Cortex of kidney (tissue), 1 donor: ENCODE data around the gene ATP6V0D1.

Experiments used
- DNase-seq: peaks from one replicate; lab custom pipeline; 2025; lab: John Stamatoyannopoulos, UW

The ATP6V0D1 gene

DNA sequence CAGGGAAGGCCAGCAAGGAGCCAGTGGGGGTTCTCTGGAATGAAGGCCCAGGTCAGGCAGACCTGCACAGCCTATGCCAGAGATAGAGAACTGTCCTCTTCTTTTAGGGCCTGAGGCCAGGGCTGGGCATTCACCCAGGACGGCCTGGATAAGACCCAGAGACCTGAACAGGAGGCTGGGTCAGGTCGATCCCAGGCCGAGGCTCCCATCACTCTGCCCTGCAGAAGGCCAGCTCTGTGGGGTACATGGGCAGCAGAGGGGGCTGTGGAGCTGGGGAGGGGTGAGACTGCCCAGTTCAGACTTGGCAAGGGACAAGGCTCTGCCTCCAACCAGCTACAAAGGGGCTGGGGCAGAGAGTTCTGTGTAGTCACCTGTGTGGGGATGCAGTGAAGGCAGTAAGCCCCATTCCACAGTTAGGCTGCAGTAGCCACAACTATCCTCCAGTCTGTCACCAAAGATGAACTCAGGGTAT lies 35.5 kb downstream of the ATP6V0D1 start:
- no peak for DNase-seq

DNA sequence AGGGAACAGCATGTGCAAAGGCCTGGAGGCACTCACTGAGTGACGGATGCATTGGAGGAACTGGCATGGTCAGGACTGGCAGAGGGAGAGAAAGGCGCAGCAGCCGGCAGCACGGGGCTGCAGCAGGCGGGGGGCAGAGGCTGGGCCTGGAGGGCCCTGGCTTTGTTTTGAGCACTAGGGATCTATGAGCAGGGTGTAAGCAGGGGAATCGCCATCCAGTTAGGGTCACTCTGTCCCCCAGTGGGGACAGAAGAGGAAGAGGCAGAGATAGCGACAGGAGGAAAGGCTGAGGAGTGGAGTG lies 35.9 kb downstream of the ATP6V0D1 start:
- DNase-seq, result no peak

- DNase-seq, result no peak
Measured at GRCh38 chr16:67444259-67445125, 36.5 kb downstream of the ATP6V0D1 start.

- no peak for DNase-seq
Measured at GRCh38 chr16:67443265-67443664, 37.7 kb downstream of the ATP6V0D1 start.

DNA sequence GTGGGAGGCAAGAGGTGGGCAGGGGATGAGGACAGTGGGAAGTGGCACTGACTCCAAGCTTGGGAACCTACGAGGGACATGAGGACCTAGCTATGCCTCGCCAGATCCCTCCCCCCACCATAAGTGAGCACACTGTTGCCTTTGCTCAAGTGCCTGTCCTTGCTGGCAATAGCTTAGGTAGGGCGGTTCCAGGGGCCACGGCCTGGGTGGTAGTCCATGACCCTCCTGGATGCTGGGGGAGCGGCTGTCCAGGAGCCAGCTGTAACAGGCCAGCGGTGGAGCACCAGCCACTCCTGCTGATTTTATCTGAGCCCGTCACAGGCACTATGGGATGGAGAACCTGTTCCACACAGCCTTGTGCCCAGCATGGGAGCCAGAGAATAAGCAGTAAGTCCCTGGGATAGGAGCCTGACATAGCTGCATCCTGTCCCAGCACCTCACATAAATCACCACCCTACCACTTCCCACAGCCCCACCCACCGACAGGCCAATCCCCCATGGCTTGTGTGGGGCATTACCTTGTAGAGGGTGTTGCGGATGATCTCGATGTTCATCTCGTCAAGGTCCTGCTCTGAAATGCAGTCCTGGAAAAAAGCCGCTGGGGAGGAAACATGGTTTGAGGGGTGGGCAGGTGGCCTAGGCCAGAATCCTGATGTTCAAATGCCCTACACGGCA lies 38.2 kb downstream of the ATP6V0D1 start:
- DNase-seq, result no peak

- no peak for DNase-seq
Measured at GRCh38 chr16:67441907-67442306, 39.0 kb downstream of the ATP6V0D1 start.

- DNase-seq, result peak; percentile 73
Measured at GRCh38 chr16:67441271-67441753, 39.6 kb downstream of the ATP6V0D1 start.

DNA sequence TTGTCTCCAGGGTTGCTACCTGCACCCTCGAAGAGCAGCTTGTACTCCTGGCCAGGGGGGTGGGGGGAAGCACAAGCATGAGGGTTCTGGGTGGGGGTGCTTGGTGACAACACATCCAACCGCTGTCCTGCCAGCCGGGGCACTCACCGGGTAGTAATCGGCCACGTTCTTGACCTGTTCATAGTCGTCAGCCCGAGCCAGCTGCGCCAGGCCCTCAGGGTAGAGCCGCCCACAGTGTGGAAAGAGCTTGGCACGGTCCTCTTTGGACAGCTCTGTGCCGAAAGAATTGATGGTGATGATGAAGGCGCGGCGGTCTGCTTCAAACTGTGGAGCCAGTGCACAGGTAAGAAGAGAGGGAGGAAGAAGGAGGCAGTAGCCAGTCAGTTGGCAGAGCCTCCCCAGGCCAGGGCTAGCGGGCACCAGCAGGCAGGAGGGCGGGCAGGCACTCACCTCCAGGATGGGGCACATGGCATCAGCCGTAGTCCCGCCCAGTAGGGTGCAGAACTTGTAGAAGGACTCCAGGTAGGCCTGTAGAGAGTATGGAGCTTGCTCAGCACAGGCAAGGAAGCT lies 42.0 kb downstream of the ATP6V0D1 start:
- DNase-seq, result no peak

- no peak for DNase-seq
Measured at GRCh38 chr16:67438098-67438791, 42.7 kb downstream of the ATP6V0D1 start.

DNA sequence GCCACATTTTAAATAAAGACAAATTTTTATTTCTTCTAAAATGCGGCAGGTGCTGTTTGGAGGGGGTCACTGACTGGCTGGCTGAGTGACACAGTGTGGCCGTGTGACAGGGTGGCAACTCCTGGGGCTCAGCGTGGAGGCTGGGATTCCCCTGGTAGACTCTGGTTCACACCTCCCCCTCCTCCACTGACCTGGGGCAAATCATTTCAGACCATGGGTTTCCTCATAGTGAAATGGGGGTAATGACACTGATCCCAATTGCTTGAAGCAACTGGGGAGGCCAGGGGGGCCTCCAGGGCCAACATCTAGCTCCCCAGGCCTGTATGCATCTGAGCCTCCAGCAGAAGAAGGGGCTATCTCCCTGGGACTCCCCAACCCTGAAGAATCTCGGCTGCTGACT lies 43.4 kb downstream of the ATP6V0D1 start:
- no peak for DNase-seq

- no peak for DNase-seq
Measured at GRCh38 chr16:67436640-67437193, 44.2 kb downstream of the ATP6V0D1 start.

GRCh38 chr16:67435758-67436164 lies 45.2 kb downstream of the ATP6V0D1 start:
- DNase-seq, result no peak

DNA sequence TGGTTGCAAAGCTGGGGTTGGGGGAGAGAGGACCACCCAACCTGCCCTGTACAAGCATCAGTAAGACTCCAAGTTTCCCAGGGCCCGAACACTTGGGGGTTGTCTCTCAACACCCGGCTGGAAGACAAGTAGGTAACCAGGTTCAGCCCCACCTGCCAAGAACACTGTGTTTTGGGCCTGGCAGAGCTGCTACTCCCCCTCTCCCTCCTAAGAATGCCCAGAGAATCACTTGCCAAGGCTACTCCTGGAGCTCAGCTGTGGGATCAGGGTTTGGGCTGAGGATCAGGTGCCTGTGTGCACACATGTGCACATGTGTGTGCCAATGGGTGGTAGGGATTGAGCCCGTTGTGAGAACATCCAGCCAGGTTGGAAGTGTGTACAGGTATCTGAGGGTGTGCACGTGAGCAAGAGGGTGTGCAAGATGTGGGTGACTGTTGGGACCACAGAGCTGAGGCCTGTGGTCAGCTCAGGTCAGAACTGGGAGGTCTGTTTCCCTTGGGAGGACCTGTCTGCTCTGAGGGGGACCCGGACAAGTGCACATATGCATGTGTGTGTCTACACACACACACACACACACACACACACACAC lies 47.7 kb downstream of the ATP6V0D1 start:
- no peak for DNase-seq

DNA sequence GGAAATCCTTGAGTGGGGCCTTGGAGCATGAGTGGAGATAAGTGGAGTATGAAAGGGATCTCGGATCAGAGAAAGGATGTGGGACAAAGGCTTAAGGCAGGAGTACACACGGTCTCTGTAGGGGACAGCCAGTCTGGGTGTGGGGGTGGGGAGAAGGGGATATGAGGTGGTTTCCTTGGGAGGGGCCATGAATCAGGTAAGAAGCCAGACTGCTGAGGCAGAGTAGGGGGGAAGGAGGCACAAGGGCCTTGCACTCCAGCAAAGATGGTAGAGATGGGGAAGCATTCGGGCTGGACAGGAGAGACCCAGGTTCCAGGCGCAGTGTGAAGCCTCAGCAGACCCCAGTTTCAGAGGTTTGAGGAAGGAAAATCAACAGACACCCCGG lies 48.5 kb downstream of the ATP6V0D1 start:
- no peak for DNase-seq

DNA sequence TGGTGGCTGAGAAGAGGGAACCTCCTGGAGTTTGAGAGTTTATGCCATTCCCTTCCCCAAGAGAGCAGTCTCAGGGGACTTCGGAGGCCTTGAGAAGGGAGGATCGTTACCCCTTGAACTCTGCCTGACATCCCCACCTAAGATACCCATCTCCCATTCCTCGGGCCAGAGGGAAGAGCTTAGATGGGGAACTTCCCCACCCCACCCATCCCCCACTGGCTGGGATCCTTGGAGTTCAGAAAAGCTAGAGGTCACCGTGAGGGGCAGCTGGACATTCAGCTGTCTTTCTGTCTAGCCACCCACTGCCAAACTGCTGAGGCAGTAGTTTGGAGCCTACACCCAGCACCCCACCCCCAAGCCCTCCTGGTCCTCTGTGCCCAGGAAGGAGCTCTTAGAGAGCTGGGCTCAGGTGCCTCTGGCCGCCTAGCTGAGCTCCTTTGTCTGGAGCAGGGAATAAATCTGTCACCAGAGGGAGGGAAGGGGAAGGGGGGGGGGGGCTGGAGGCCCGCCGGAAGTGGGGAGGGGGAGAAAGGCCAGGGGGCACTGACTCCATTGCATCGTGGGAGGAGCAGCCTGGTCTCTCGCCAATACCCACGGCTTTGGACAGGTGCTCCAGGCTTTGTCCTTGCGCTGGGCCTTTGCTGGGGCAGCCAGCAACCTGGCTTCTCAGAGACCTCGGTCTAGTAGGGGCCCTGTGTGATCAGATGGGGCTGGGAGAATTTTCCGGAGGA lies 49.0 kb downstream of the ATP6V0D1 start:
- DNase-seq, result no peak

GRCh38 chr16:67430977-67431774 lies 49.8 kb downstream of the ATP6V0D1 start, which contains the start of gene HSD11B2:
HSD11B2 (plus strand) TSS chr16:67431121; CDS start chr16:67431249, 128 bp downstream.
- DNase-seq, result peak; percentile 76

DNA sequence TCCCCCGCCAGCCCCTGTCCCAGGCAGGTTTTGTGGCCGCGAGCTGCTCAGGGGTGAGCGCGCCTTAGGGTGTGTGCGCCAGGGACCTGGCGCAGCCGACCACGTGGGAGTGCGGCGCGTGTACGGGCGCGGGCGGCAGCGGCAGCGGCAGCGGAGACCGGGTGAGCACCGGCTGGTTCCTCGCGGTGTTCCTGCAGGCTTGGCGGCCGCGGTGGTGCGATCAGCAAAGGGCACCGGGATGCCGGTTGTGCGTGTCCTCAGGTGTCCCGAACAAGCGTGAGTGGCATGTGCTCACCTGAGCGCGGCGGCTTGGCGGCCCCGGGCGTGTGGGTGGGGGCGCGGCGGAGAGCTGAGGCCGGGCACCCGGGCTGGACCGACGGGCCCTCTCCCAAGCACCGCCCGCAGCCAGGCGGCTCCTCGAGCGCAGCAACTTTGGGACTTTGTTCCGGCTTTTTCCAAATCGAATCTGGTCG lies 50.4 kb downstream of the ATP6V0D1 start:
- DNase-seq, result no peak

GRCh38 chr16:67429799-67430503 lies 51.0 kb downstream of the ATP6V0D1 start:
- no peak for DNase-seq
